HEK293 (cell line): ENCODE measurements around the gene LCN10.

ENCODE experiments used
- CTCF ChIA-PET: fragments of 350-600 bp; formaldehyde crosslinking; extraction: SDS; loops from one replicate; lab custom pipeline; 2021; ENCODE audit warnings: antibody characterized with exemption; lab: Yijun Ruan, JAX
- POLR2A ChIA-PET: fragments of 300-600 bp; formaldehyde crosslinking; extraction: SDS; loops from one replicate; lab custom pipeline; 2020; ENCODE audit warnings: antibody characterized with exemption, inconsistent platforms; lab: Yijun Ruan, JAX
- H3K27ac ChIP-seq: fragments of 200-500 bp; sonication (Bioruptor generic); 2 replicates; pipeline ENCODE4 v1.5.1; 2014; ENCODE audit warnings: low read depth, low read length, control low read depth, inconsistent platforms; ENCODE audit errors: extremely low read depth
- H3K36me3 ChIP-seq, 2 experiments: fragments of 200-500 bp in 1 of 2; sonication (Bioruptor generic) in 1 of 2; 1 replicate in 1 of 2; 2 replicates in 1 of 2; pipeline ENCODE4 v1.5.1; 2014 to 2017; ENCODE audit warnings: inconsistent platforms in 2 of 2, low read length in 2 of 2; ENCODE audit not compliant: control insufficient read depth in 2 of 2, insufficient read depth in 1 of 2
- H3K4me1 ChIP-seq: fragments of 200-500 bp; sonication (Bioruptor generic); 2 replicates; pipeline ENCODE4 v1.5.1; 2014; ENCODE audit warnings: mild to moderate bottlenecking, low read length, inconsistent platforms; ENCODE audit not compliant: control insufficient read depth, insufficient read depth
- H3K4me3 ChIP-seq: 2 replicates; pipeline ENCODE4 v1.5.1; 2011; ENCODE audit warnings: low read depth, mild to moderate bottlenecking, control low read depth, low read length, moderate library complexity
- H3K9me3 ChIP-seq: fragments of 200-500 bp; sonication (Bioruptor generic); 2 replicates; pipeline ENCODE4 v1.5.1; 2014; ENCODE audit warnings: low read depth, low read length, inconsistent platforms; ENCODE audit not compliant: control insufficient read depth, insufficient read depth
- BCL11A ChIP-seq: fragments of 450-650 bp; formaldehyde crosslinking; IDR thresholded peaks from 2 replicates; pipeline ENCODE4 v1.5.1; 2016; ENCODE audit warnings: low read depth, missing biosample characterization, missing genetic modification characterization
- BCL6B ChIP-seq: fragments of 450-650 bp; formaldehyde crosslinking; IDR thresholded peaks from 2 replicates; pipeline ENCODE4 v1.5.1; 2017; ENCODE audit warnings: missing biosample characterization, missing genetic modification characterization
- GLIS2 ChIP-seq: fragments of 450-650 bp; formaldehyde crosslinking; IDR thresholded peaks from 2 replicates; pipeline ENCODE4 v1.5.1; 2016; ENCODE audit warnings: missing biosample characterization, missing genetic modification characterization
- HIC1 ChIP-seq: fragments of 450-650 bp; formaldehyde crosslinking; IDR thresholded peaks from 2 replicates; pipeline ENCODE4 v1.5.1; 2016; ENCODE audit warnings: missing biosample characterization, missing genetic modification characterization
- HOXA7 ChIP-seq: sonication (generic); formaldehyde crosslinking; IDR thresholded peaks from 2 replicates; pipeline ENCODE4 v1.8.1; 2022; ENCODE audit warnings: missing genetic modification reagents, borderline replicate concordance
- KLF1 ChIP-seq: fragments of 450-650 bp; formaldehyde crosslinking; IDR thresholded peaks from 2 replicates; pipeline ENCODE4 v1.5.1; 2016; ENCODE audit warnings: missing biosample characterization, missing genetic modification characterization
- KLF10 ChIP-seq: fragments of 450-650 bp; IDR thresholded peaks from 2 replicates; pipeline ENCODE4 v1.5.1; 2018; ENCODE audit warnings: missing biosample characterization, mild to moderate bottlenecking, missing genetic modification characterization
- KLF8 ChIP-seq: fragments of 450-650 bp; formaldehyde crosslinking; IDR thresholded peaks from 2 replicates; pipeline ENCODE4 v1.5.1; 2016; ENCODE audit warnings: missing biosample characterization, missing genetic modification characterization
- MZF1 ChIP-seq: fragments of 450-650 bp; formaldehyde crosslinking; IDR thresholded peaks from 2 replicates; pipeline ENCODE4 v1.5.1; 2017; ENCODE audit warnings: missing biosample characterization, missing genetic modification characterization, borderline replicate concordance
- OSR2 ChIP-seq: fragments of 450-650 bp; formaldehyde crosslinking; IDR thresholded peaks from 2 replicates; pipeline ENCODE4 v1.5.1; 2016; ENCODE audit warnings: missing biosample characterization, missing genetic modification characterization
- PATZ1 ChIP-seq: fragments of 450-650 bp; formaldehyde crosslinking; IDR thresholded peaks from 2 replicates; pipeline ENCODE4 v1.5.1; 2016; ENCODE audit warnings: missing biosample characterization, missing genetic modification characterization
- REPIN1 ChIP-seq: fragments of 450-650 bp; formaldehyde crosslinking; IDR thresholded peaks from 2 replicates; pipeline ENCODE4 v1.5.1; 2017; ENCODE audit warnings: missing biosample characterization, missing genetic modification characterization, low read depth
- SALL2 ChIP-seq: fragments of 450-650 bp; formaldehyde crosslinking; IDR thresholded peaks from 2 replicates; pipeline ENCODE4 v1.5.0; 2017; ENCODE audit warnings: missing biosample characterization, mild to moderate bottlenecking, missing genetic modification characterization, borderline replicate concordance
- SCRT1 ChIP-seq: fragments of 450-650 bp; formaldehyde crosslinking; IDR thresholded peaks from 2 replicates; pipeline ENCODE4 v1.5.1; 2016; ENCODE audit warnings: missing biosample characterization, missing genetic modification characterization, borderline replicate concordance
- SP7 ChIP-seq: fragments of 450-650 bp; formaldehyde crosslinking; IDR thresholded peaks from 2 replicates; pipeline ENCODE4 v1.5.1; 2016; ENCODE audit warnings: missing biosample characterization, missing genetic modification characterization
- TCF7L2 ChIP-seq: IDR thresholded peaks from 2 replicates; pipeline ENCODE4 v1.6.1; 2011; ENCODE audit warnings: low read depth, mild to moderate bottlenecking, inconsistent platforms, low read length, moderate library complexity, borderline replicate concordance
- ZBTB20 ChIP-seq: fragments of 450-650 bp; formaldehyde crosslinking; IDR thresholded peaks from 2 replicates; pipeline ENCODE4 v1.5.1; 2016; ENCODE audit warnings: missing biosample characterization, missing genetic modification characterization
- ZBTB8A ChIP-seq: fragments of 450-650 bp; formaldehyde crosslinking; IDR thresholded peaks from 2 replicates; pipeline ENCODE4 v1.5.1; 2016; ENCODE audit warnings: missing biosample characterization, missing genetic modification characterization
- ZFHX2 ChIP-seq: fragments of 450-650 bp; formaldehyde crosslinking; conservative IDR thresholded peaks from 2 replicates; pipeline ENCODE4 v1.5.1; 2016; ENCODE audit warnings: missing biosample characterization, missing genetic modification characterization
- ZNF140 ChIP-seq: fragments of 450-650 bp; formaldehyde crosslinking; IDR thresholded peaks from 2 replicates; pipeline ENCODE4 v1.5.1; 2016; ENCODE audit warnings: missing biosample characterization, missing genetic modification characterization
- ZNF341 ChIP-seq: fragments of 450-650 bp; formaldehyde crosslinking; IDR thresholded peaks from 2 replicates; pipeline ENCODE4; 2016; ENCODE audit warnings: low read depth, missing biosample characterization, missing genetic modification characterization
- ZNF366 ChIP-seq: fragments of 450-650 bp; formaldehyde crosslinking; conservative IDR thresholded peaks from 2 replicates; pipeline ENCODE4 v1.5.1; 2016; ENCODE audit warnings: missing biosample characterization, missing genetic modification characterization
- ZNF404 ChIP-seq: fragments of 450-650 bp; formaldehyde crosslinking; IDR thresholded peaks from 2 replicates; pipeline ENCODE4 v1.5.1; 2017; ENCODE audit warnings: missing biosample characterization, missing genetic modification characterization
- ZNF416 ChIP-seq: fragments of 450-650 bp; formaldehyde crosslinking; IDR thresholded peaks from 2 replicates; pipeline ENCODE4 v1.5.1; 2016; ENCODE audit warnings: missing biosample characterization, missing genetic modification characterization
- ZNF501 ChIP-seq: fragments of 450-650 bp; formaldehyde crosslinking; IDR thresholded peaks from 2 replicates; pipeline ENCODE4 v1.5.1; 2016; ENCODE audit warnings: missing biosample characterization, missing genetic modification characterization
- ZNF510 ChIP-seq: fragments of 450-650 bp; formaldehyde crosslinking; IDR thresholded peaks from 2 replicates; pipeline ENCODE4 v1.5.1; 2018; ENCODE audit warnings: mild to moderate bottlenecking, missing genetic modification characterization, missing biosample characterization; ENCODE audit not compliant: insufficient replicate concordance
- ZNF561 ChIP-seq: fragments of 450-650 bp; IDR thresholded peaks from 2 replicates; pipeline ENCODE4 v1.5.1; 2018; ENCODE audit warnings: missing biosample characterization, missing genetic modification characterization, borderline replicate concordance
- ZNF571 ChIP-seq: fragments of 450-650 bp; formaldehyde crosslinking; IDR thresholded peaks from 2 replicates; pipeline ENCODE4 v1.5.0; 2017; ENCODE audit warnings: missing biosample characterization, missing genetic modification characterization
- ZNF600 ChIP-seq: fragments of 450-650 bp; formaldehyde crosslinking; IDR thresholded peaks from 2 replicates; pipeline ENCODE4 v1.5.1; 2016; ENCODE audit warnings: missing biosample characterization, missing genetic modification characterization
- ZNF747 ChIP-seq: fragments of 450-650 bp; formaldehyde crosslinking; IDR thresholded peaks from 2 replicates; pipeline ENCODE4 v1.5.1; 2016; ENCODE audit warnings: missing biosample characterization, missing genetic modification characterization
- ZNF768 ChIP-seq: fragments of 450-650 bp; formaldehyde crosslinking; IDR thresholded peaks from 2 replicates; pipeline ENCODE4 v1.5.1; 2018; ENCODE audit warnings: missing biosample characterization, mild to moderate bottlenecking, missing genetic modification characterization
- ZNF792 ChIP-seq: fragments of 450-650 bp; formaldehyde crosslinking; IDR thresholded peaks from 2 replicates; pipeline ENCODE4 v1.5.1; 2016; ENCODE audit warnings: missing biosample characterization, missing genetic modification characterization
- ZNF837 ChIP-seq: fragments of 450-650 bp; formaldehyde crosslinking; IDR thresholded peaks from 2 replicates; pipeline ENCODE4 v1.5.1; 2016; ENCODE audit warnings: missing biosample characterization, missing genetic modification characterization
- ZSCAN5A ChIP-seq: fragments of 450-650 bp; formaldehyde crosslinking; IDR thresholded peaks from 2 replicates; pipeline ENCODE4 v1.5.1; 2016; ENCODE audit warnings: missing biosample characterization, missing genetic modification characterization

The LCN10 gene

GRCh38 chr9:136723362-136723976, 19.3 kb downstream of the LCN10 start (continued):
- TF ChIP-seq KLF8 (no peak), BCL6B (no peak), ZNF404 (tag by site-specific recombination) (no peak), ZNF792 (no peak), ZNF366 (tag by site-specific recombination) (no peak), TCF7L2 (no peak), REPIN1 (tag by site-specific recombination) (no peak), HOXA7 (no peak), MZF1 (tag by site-specific recombination) (0 out of 2 replicates have a peak, but pooled peaks have one; percentile 11), SALL2 (no peak), ZNF140 (tag by site-specific recombination) (no peak), HIC1 (tag by site-specific recombination) (peak; percentile 83), ZBTB20 (no peak; the same call in 1 of the 2 replicates), ZSCAN5A (no peak), ZNF571 (tag by site-specific recombination) (no peak), ZNF341 (tag by site-specific recombination) (0 out of 2 replicates have a peak, but pooled peaks have one; percentile 0), KLF10 (tag by site-specific recombination) (no peak), PATZ1 (peak; percentile 14; the same call in 1 of the 2 replicates), SCRT1 (tag by site-specific recombination) (no peak), ZNF747 (no peak), ZBTB8A (tag by site-specific recombination) (no peak)

GRCh38 chr9:136722969-136723356, 19.8 kb downstream of the LCN10 start:
- CTCF ChIA-PET: interaction anchor here (0.6 to 1.6 kb wide), 2 partner anchors 27 to 36 kb away, joined by 3 to 4 read pairs; partner anchors contain the start of gene LCN8
- peaks cover 0 to 71% of the 10 kb centered on the region in 2 experiments; a peak in 2 of 3 replicates for H3K36me3 ChIP-seq
- POLR2A ChIA-PET: interaction anchor here (3.8 kb wide), 1 partner anchor 9 kb away, joined by 25 read pairs; the partner anchor contains the start of gene DIPK1B
- TF ChIP-seq ZNF600 (tag by site-specific recombination): peak; percentile 97
- no peak; the same call in 1 of the 2 replicates for TF ChIP-seq ZNF768 (tag by site-specific recombination)
- TF ChIP-seq OSR2 (tag by site-specific recombination): peak; percentile 85
- peak; percentile 28; the same call in 1 of the 2 replicates for TF ChIP-seq KLF1 (tag by site-specific recombination)
- TF ChIP-seq BCL11A (tag by site-specific recombination): 0 out of 2 replicates have a peak, but pooled peaks have one; percentile 5
- TF ChIP-seq GLIS2: peak; percentile 57
- TF ChIP-seq SP7: no peak
- no peak for TF ChIP-seq ZNF510 (tag by site-specific recombination)
- TF ChIP-seq ZNF416 (tag by site-specific recombination): no peak
- no peak for TF ChIP-seq ZNF792
- no peak; the same call in 1 of the 2 replicates for TF ChIP-seq ZNF561
- TF ChIP-seq MZF1 (tag by site-specific recombination): no peak
- TF ChIP-seq ZFHX2: peak; percentile 68
- TF ChIP-seq ZNF501 (tag by site-specific recombination): no peak
- no peak for TF ChIP-seq ZNF837

More at GRCh38 chr9:136722969-136723356, 19.8 kb downstream of the LCN10 start:
- Histone ChIP-seq H3K27ac (no peak overlapping the region), H3K4me1 (no peaks in the 10 kb centered on the region; the same call in 1 of the 2 replicates), H3K4me3 (no peak overlapping the region), H3K9me3 (no peaks in the 10 kb centered on the region)
